ENCODE measurements around the gene GADL1.

GADL1 gene

GRCh38 chr3:30805695-30806094 lies 88.8 kb downstream of the GADL1 start:
- no peak for DNase-seq

GRCh38 chr3:30804984-30805383 lies 89.5 kb downstream of the GADL1 start:
- DNase-seq = no peak

- no peak for DNase-seq
Observed at GRCh38 chr3:30795176-30795575, 99.3 kb downstream of the GADL1 start.

- no peak for DNase-seq
Observed at GRCh38 chr3:30793740-30794139, 100.7 kb downstream of the GADL1 start.

- no peak for DNase-seq
Observed at GRCh38 chr3:30790150-30790549, 104.3 kb downstream of the GADL1 start.

GRCh38 chr3:30786365-30786764 lies 108.1 kb downstream of the GADL1 start:
- DNase-seq = no peak

GRCh38 chr3:30779686-30780287 lies 114.7 kb downstream of the GADL1 start:
- DNase-seq = no peak

- DNase-seq = no peak
Observed at GRCh38 chr3:30778933-30779332, 115.5 kb downstream of the GADL1 start.

GRCh38 chr3:30777426-30778113 lies 116.9 kb downstream of the GADL1 start:
- DNase-seq = no peak

GRCh38 chr3:30776186-30776815 lies 118.2 kb downstream of the GADL1 start:
- no peak for DNase-seq

GRCh38 chr3:30775040-30775439 lies 119.4 kb downstream of the GADL1 start:
- DNase-seq = no peak

- DNase-seq = no peak
Observed at GRCh38 chr3:30774062-30774461, 120.4 kb downstream of the GADL1 start.

- no peak for DNase-seq
Observed at GRCh38 chr3:30770387-30770786, 124.1 kb downstream of the GADL1 start.

GRCh38 chr3:30768703-30769550 lies 125.5 kb downstream of the GADL1 start:
- peak; percentile 61 for DNase-seq

- no peak for DNase-seq
Observed at GRCh38 chr3:30768046-30768445, 126.4 kb downstream of the GADL1 start.

- no peak for DNase-seq
Observed at GRCh38 chr3:30766522-30766921, 127.9 kb downstream of the GADL1 start.

GRCh38 chr3:30764891-30765290 lies 129.6 kb downstream of the GADL1 start:
- no peak for DNase-seq

GRCh38 chr3:30764281-30764680 lies 130.2 kb downstream of the GADL1 start:
- no peak for DNase-seq

- no peak for DNase-seq
Observed at GRCh38 chr3:30761374-30761773, 133.1 kb downstream of the GADL1 start.

GRCh38 chr3:30760737-30761136 lies 133.7 kb downstream of the GADL1 start:
- no peak for DNase-seq

GRCh38 chr3:30760040-30760695 lies 134.3 kb downstream of the GADL1 start:
- no peak for DNase-seq

- no peak for DNase-seq
Observed at GRCh38 chr3:30756218-30756617, 138.2 kb downstream of the GADL1 start.

- no peak for DNase-seq
Observed at GRCh38 chr3:30754426-30754825, 140.0 kb downstream of the GADL1 start.
